Occipital lobe (tissue), 2 donors: ENCODE results near the gene PEX11G. TPM values are rescaled to one million over a fixed set of nuclear protein-coding genes. Genes with fewer than 3 reads are reported as not detected.

Experiments used
- DNase-seq: peaks from one replicate; lab custom pipeline; 2025; lab: John Stamatoyannopoulos, UW
- total RNA-seq: library from RNA; depleted of rRNA; stranded (reverse); fragments of >200 nt; gene quantifications from one replicate; pipeline ENCODE4 v1.2.3, GENCODE V29; 2014

Gene PEX11G
- total RNA-seq = 0.94 TPM

GRCh38 chr19:7488736-7489353 lies at the start of gene PEX11G:
TSS of gene PEX11G (minus strand) at chr19:7489035. CDS start at chr19:7489010, 25 bp downstream.
- peak; percentile 82 for DNase-seq

GRCh38 chr19:7535998-7536695 lies 47.3 kb upstream of the PEX11G start:
- DNase-seq = no peak

- DNase-seq = peak; percentile 89
Observed at GRCh38 chr19:7535047-7535997, 46.5 kb upstream of the PEX11G start, which contains the start of gene PNPLA6. TSS of gene PNPLA6 (plus strand) at chr19:7535717. CDS start at chr19:7535789, 72 bp downstream.

GRCh38 chr19:7534531-7535046 lies 45.8 kb upstream of the PEX11G start:
- DNase-seq = peak; percentile 81

- DNase-seq = peak; percentile 80
Observed at GRCh38 chr19:7533925-7534480, 45.2 kb upstream of the PEX11G start.

GRCh38 chr19:7533281-7533885 lies 44.5 kb upstream of the PEX11G start:
- DNase-seq = peak; percentile 33

GRCh38 chr19:7529610-7530490 lies 41.0 kb upstream of the PEX11G start:
- DNase-seq = no peak

GRCh38 chr19:7529246-7529600 lies 40.4 kb upstream of the PEX11G start:
- no peak for DNase-seq

GRCh38 chr19:7528522-7529245 lies 39.8 kb upstream of the PEX11G start:
- DNase-seq = no peak

- no peak for DNase-seq
Observed at GRCh38 chr19:7528192-7528519, 39.3 kb upstream of the PEX11G start.

- no peak for DNase-seq
Observed at GRCh38 chr19:7527516-7528191, 38.8 kb upstream of the PEX11G start.

GRCh38 chr19:7526059-7526929 lies 37.5 kb upstream of the PEX11G start:
- DNase-seq = no peak

GRCh38 chr19:7524992-7525739 lies 36.3 kb upstream of the PEX11G start:
- DNase-seq = no peak

- DNase-seq = no peak
Observed at GRCh38 chr19:7524523-7524922, 35.7 kb upstream of the PEX11G start.

GRCh38 chr19:7522923-7523667 lies 34.3 kb upstream of the PEX11G start:
- DNase-seq = no peak
